Trophoblast cell (in vitro differentiated cells and primary cell): ENCODE results near the gene RFC3.
A peak's percentile ranks its signal among the peaks of the same experiment; 100 is the strongest.
"Not testable (repeated sequence)": the region's sequence is repeated elsewhere in the genome, so short reads cannot be mapped to it uniquely, and the experiment has no call there.

Source experiments
- DNase-seq, 2 donors: peaks; one replicate each; pipeline ENCODE4 v3.0.0-alpha.2; 2016
- H2AFZ ChIP-seq: 2 replicates; pipeline ENCODE4 v1.6.1; 2013; ENCODE audit warnings: low read length, moderate library complexity, mild to moderate bottlenecking; ENCODE audit not compliant: insufficient read depth, poor library complexity
- H2AK5ac ChIP-seq: 2 replicates; pipeline ENCODE4 v1.6.1; 2013; ENCODE audit warnings: mild to moderate bottlenecking, low read length
- H2BK120ac ChIP-seq: 2 replicates; pipeline ENCODE4 v1.6.1; 2013; ENCODE audit warnings: low read length, mild to moderate bottlenecking, moderate library complexity; ENCODE audit not compliant: insufficient read depth, poor library complexity
- H2BK12ac ChIP-seq: 2 replicates; pipeline ENCODE4 v1.6.1; 2013; ENCODE audit warnings: mild to moderate bottlenecking, low read length, moderate library complexity
- H2BK5ac ChIP-seq: 2 replicates; pipeline ENCODE4 v1.6.1; 2013; ENCODE audit warnings: low read length, low read depth, moderate library complexity, mild to moderate bottlenecking; ENCODE audit not compliant: poor library complexity
- H3K14ac ChIP-seq: 2 replicates; pipeline ENCODE4 v1.6.1; 2013; ENCODE audit warnings: mild to moderate bottlenecking, low read length
- H3K18ac ChIP-seq: 2 replicates; pipeline ENCODE4 v1.6.1; 2013; ENCODE audit warnings: mild to moderate bottlenecking, low read length
- H3K23ac ChIP-seq: 2 replicates; pipeline ENCODE4 v1.6.1; 2013; ENCODE audit warnings: low read length
- H3K27ac ChIP-seq: 2 replicates; pipeline ENCODE4 v1.5.1; 2013; ENCODE audit warnings: low read depth, mild to moderate bottlenecking, inconsistent platforms, low read length, moderate library complexity
- H3K27me3 ChIP-seq: 2 replicates; pipeline ENCODE4 v1.6.1; 2013; ENCODE audit warnings: inconsistent platforms, mild to moderate bottlenecking, low read length, moderate library complexity; ENCODE audit not compliant: insufficient read depth
- H3K36me3 ChIP-seq, 2 experiments: 1 replicate in 1 of 2; 2 replicates in 1 of 2; pipeline ENCODE4 v1.6.1; 2013; ENCODE audit warnings: low read length in 2 of 2, mild to moderate bottlenecking in 2 of 2, moderate library complexity in 1 of 2; ENCODE audit not compliant: insufficient read depth in 2 of 2, control insufficient read depth in 1 of 2
- H3K4ac ChIP-seq: 2 replicates; pipeline ENCODE4 v1.6.1; 2013; ENCODE audit warnings: low read depth, mild to moderate bottlenecking, low read length, moderate library complexity
- H3K4me1 ChIP-seq, 2 experiments: 1 replicate in 1 of 2; 2 replicates in 1 of 2; pipeline ENCODE4 v1.6.1; 2013; ENCODE audit warnings: low read length in 2 of 2, mild to moderate bottlenecking in 2 of 2, moderate library complexity in 1 of 2; ENCODE audit not compliant: insufficient read depth in 2 of 2, control insufficient read depth in 1 of 2
- H3K4me2 ChIP-seq: 2 replicates; pipeline ENCODE4 v1.6.1; 2013; ENCODE audit warnings: inconsistent platforms, mild to moderate bottlenecking, low read length, moderate library complexity
- H3K4me3 ChIP-seq: 2 replicates; pipeline ENCODE4 v1.5.1; 2013; ENCODE audit warnings: mild to moderate bottlenecking, low read depth, low read length, inconsistent platforms
- H3K79me1 ChIP-seq: one replicate; pipeline ENCODE4 v1.6.1; 2013; ENCODE audit warnings: low read length
- H3K79me2 ChIP-seq: 2 replicates; pipeline ENCODE4 v1.6.1; 2013; ENCODE audit warnings: low read length, mild to moderate bottlenecking; ENCODE audit not compliant: control insufficient read depth, insufficient read depth, poor library complexity
- H3K9ac ChIP-seq: 2 replicates; pipeline ENCODE4 v1.6.1; 2013; ENCODE audit warnings: mild to moderate bottlenecking, low read length
- H3K9me3 ChIP-seq: 2 replicates; pipeline ENCODE4 v1.6.1; 2013; ENCODE audit warnings: low read depth, mild to moderate bottlenecking, control low read depth, inconsistent platforms, low read length; ENCODE audit not compliant: insufficient read depth
- H4K12ac ChIP-seq: 2 replicates; pipeline ENCODE4 v1.6.1; 2013; ENCODE audit warnings: low read depth, mild to moderate bottlenecking, low read length, moderate library complexity
- H4K8ac ChIP-seq: 2 replicates; pipeline ENCODE4 v1.6.1; 2013; ENCODE audit warnings: low read depth, mild to moderate bottlenecking, low read length, moderate library complexity
- H4K91ac ChIP-seq: one replicate; pipeline ENCODE4 v1.6.1; 2013; ENCODE audit warnings: low read depth, mild to moderate bottlenecking, low read length, moderate library complexity
- WGBS: extraction: QIAGEN DNeasy Blood & Tissue Kit; methylation state at CpG from one replicate; pipeline ENCODE4 v1.1.7; 2013; ENCODE audit warnings: missing lambda C conversion rate; ENCODE audit not compliant: insufficient read length, insufficient coverage; ENCODE audit errors: extremely low coverage; 5-methylcytosine and 5-hydroxymethylcytosine counted together

Gene RFC3

GRCh38 chr13:33812829-33813228, 5.1 kb upstream of the RFC3 start:
- H2AFZ ChIP-seq, H3K4me2 ChIP-seq, H3K4me3 ChIP-seq, H3K14ac ChIP-seq, H3K4ac ChIP-seq, H4K91ac ChIP-seq, H3K27ac ChIP-seq, DNase-seq, H4K8ac ChIP-seq, H3K79me2 ChIP-seq, H2AK5ac ChIP-seq, H2BK5ac ChIP-seq, H3K79me1 ChIP-seq, H2BK120ac ChIP-seq, H3K4me1 ChIP-seq, H3K27me3 ChIP-seq, H3K9ac ChIP-seq, H3K36me3 ChIP-seq, H3K23ac ChIP-seq, H4K12ac ChIP-seq, H3K9me3 ChIP-seq, H2BK12ac ChIP-seq, H3K18ac ChIP-seq: not testable (repeated sequence)
- no CpG with 5 or more reads among the region's 7 CpGs for WGBS

GRCh38 chr13:33815011-33815550, 2.9 kb upstream of the RFC3 start:
- Histone ChIP-seq H3K4me3 (no peak overlapping the region), H2AFZ (no peak overlapping the region), H4K8ac (no peak overlapping the region), H3K9me3 (no peaks in the 10 kb centered on the region), H3K4me1 (peaks cover 0 to 2% of the 10 kb centered on the region in 2 experiments), H3K27ac (no peak overlapping the region), H3K79me2 (peaks cover 6% of the 10 kb centered on the region), H2BK5ac (no peak overlapping the region), H3K36me3 (no peaks in the 10 kb centered on the region), H2AK5ac (no peak overlapping the region), H3K4ac (no peak overlapping the region), H3K23ac (no peak overlapping the region), H4K91ac (no peak overlapping the region), H3K79me1 (peaks cover 3% of the 10 kb centered on the region), H2BK12ac (no peak overlapping the region), H3K18ac (no peak overlapping the region), H3K27me3 (no peaks in the 10 kb centered on the region), H2BK120ac (no peak overlapping the region), H3K4me2 (no peak overlapping the region), H3K9ac (no peak overlapping the region), H4K12ac (no peak overlapping the region), H3K14ac (no peak overlapping the region)
- no peak for DNase-seq
- WGBS = no CpG with 5 or more reads among the region's 1 CpG

GRCh38 chr13:33816912-33817311, 1.0 kb upstream of the RFC3 start:
- no peak for DNase-seq
- no peak overlapping the region for H3K14ac ChIP-seq
- H3K4ac ChIP-seq = no peak overlapping the region
- H4K12ac ChIP-seq = no peak overlapping the region
- no peak overlapping the region for H3K18ac ChIP-seq
- H3K79me1 ChIP-seq = peaks cover 3% of the 10 kb centered on the region
- no peak overlapping the region for H2BK5ac ChIP-seq
- no peak overlapping the region for H3K9ac ChIP-seq
- no peak overlapping the region for H2AK5ac ChIP-seq
- H3K36me3 ChIP-seq = peaks cover 0 to 2% of the 10 kb centered on the region in 2 experiments
- no CpG with 5 or more reads among the region's 2 CpGs for WGBS
- H2AFZ ChIP-seq = no peak overlapping the region
- H2BK120ac ChIP-seq = no peak overlapping the region
- H3K27me3 ChIP-seq = no peaks in the 10 kb centered on the region
- no peaks in the 10 kb centered on the region for H3K9me3 ChIP-seq
- H4K8ac ChIP-seq = no peak overlapping the region
- no peak overlapping the region for H3K23ac ChIP-seq
- no peak overlapping the region for H4K91ac ChIP-seq
- no peak overlapping the region for H2BK12ac ChIP-seq
- H3K4me1 ChIP-seq = peaks cover 0 to 2% of the 10 kb centered on the region in 2 experiments
- peaks cover 6% of the 10 kb centered on the region for H3K79me2 ChIP-seq
- no peak overlapping the region for H3K4me3 ChIP-seq
- H3K4me2 ChIP-seq = no peak overlapping the region
- H3K27ac ChIP-seq = no peak overlapping the region

GRCh38 chr13:33817513-33817900, 442 bp upstream of the RFC3 start:
- peaks cover 0 to 2% of the 10 kb centered on the region in 2 experiments for H3K4me1 ChIP-seq
- peak overlapping the region; percentile 9 for H4K12ac ChIP-seq
- no peak overlapping the region for H3K9ac ChIP-seq
- peaks cover 6% of the 10 kb centered on the region for H3K79me2 ChIP-seq
- no peaks in the 10 kb centered on the region for H3K9me3 ChIP-seq
- H4K8ac ChIP-seq = peak overlapping the region; percentile 47
- no peak overlapping the region for H2BK5ac ChIP-seq
- no peaks in the 10 kb centered on the region for H3K27me3 ChIP-seq
- no peak overlapping the region for H2BK120ac ChIP-seq
- H4K91ac ChIP-seq = no peak overlapping the region
- no peak for DNase-seq
- H3K18ac ChIP-seq = no peak overlapping the region
- H3K27ac ChIP-seq = no peak overlapping the region
- H2BK12ac ChIP-seq = no peak overlapping the region
- WGBS = no CpG with 5 or more reads among the region's 5 CpGs
- H3K4me3 ChIP-seq = no peak overlapping the region
- peaks cover 3% of the 10 kb centered on the region for H3K79me1 ChIP-seq
- H3K36me3 ChIP-seq = peaks cover 0 to 2% of the 10 kb centered on the region in 2 experiments
- H3K4ac ChIP-seq = no peak overlapping the region
- no peak overlapping the region for H3K23ac ChIP-seq
- no peak overlapping the region for H3K14ac ChIP-seq
- no peak overlapping the region for H2AFZ ChIP-seq
- H2AK5ac ChIP-seq = no peak overlapping the region
- peak overlapping the region; percentile 88 for H3K4me2 ChIP-seq
